Ovary (tissue), 3 donors: ENCODE measurements around the gene DAP.

Experiments used
- EP300 ChIP-seq: sonication (generic); formaldehyde crosslinking; IDR thresholded peaks from one replicate; pipeline ENCODE4 v1.6.1; 2017; ENCODE audit warnings: antibody characterized with exemption
- TF ChIP-seq, protein P1 (sequence below), 3 donors: fragments of 450-650 bp in 2 of 3; fragments of 200-600 bp in 1 of 3; IDR thresholded peaks; one replicate each; pipeline versions ENCODE4 v1.5.1 to v1.8.0; 2016 to 2022; ENCODE audit warnings: antibody characterized with exemption in 3 of 3, mild to moderate bottlenecking in 1 of 3
- donor health status: DM: no; HTN: no; CAD: no.

DNA sequence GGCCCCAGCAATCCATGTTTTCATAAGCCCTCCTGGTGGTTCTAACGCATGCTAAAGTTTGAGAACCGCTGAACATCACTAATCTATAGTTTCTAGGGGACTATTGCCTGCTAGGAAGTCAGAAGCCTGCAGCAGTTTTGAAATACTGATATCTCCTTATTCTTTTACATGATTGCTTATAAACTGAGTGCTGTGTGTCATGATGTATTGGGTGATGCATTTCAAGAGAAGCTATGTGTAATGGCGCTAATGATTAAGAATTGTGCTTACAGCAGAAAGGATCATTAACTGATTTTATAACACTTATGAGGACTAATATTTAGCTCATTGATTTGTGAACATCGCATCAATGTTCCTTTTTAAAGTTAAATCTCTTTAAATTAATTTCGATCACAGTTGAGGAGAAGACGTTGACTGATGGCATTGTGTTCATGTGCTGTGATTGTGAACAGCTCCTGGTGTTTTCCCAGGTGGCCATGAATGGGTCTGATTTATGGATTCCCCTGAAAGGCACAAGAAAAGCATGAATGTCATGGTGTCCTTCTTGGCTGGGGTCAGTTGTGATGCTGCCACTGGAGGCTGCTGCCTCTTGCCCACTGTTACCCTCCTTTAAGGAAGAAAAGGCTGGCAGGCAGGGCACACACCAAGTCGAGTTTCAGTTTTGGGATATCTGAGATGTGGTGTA is 12.0 kb upstream of the DAP start:
- TF ChIP-seq, protein P1, sequence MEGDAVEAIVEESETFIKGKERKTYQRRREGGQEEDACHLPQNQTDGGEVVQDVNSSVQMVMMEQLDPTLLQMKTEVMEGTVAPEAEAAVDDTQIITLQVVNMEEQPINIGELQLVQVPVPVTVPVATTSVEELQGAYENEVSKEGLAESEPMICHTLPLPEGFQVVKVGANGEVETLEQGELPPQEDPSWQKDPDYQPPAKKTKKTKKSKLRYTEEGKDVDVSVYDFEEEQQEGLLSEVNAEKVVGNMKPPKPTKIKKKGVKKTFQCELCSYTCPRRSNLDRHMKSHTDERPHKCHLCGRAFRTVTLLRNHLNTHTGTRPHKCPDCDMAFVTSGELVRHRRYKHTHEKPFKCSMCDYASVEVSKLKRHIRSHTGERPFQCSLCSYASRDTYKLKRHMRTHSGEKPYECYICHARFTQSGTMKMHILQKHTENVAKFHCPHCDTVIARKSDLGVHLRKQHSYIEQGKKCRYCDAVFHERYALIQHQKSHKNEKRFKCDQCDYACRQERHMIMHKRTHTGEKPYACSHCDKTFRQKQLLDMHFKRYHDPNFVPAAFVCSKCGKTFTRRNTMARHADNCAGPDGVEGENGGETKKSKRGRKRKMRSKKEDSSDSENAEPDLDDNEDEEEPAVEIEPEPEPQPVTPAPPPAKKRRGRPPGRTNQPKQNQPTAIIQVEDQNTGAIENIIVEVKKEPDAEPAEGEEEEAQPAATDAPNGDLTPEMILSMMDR (IDR thresholded peaks at IDR 0.05): no peak
- TF ChIP-seq EP300: no peak
